ENCODE data around the gene FMN1. TPM values are rescaled to one million over a fixed set of nuclear protein-coding genes. Genes with fewer than 3 reads are reported as not detected.

The FMN1 gene
- polyA plus RNA-seq, 5 donors = 3.1 to 9.4 (median 6.8) TPM

GRCh38 chr15:33125894-33126537 lies 68.5 kb downstream of the FMN1 start:
- no peak for DNase-seq

DNA sequence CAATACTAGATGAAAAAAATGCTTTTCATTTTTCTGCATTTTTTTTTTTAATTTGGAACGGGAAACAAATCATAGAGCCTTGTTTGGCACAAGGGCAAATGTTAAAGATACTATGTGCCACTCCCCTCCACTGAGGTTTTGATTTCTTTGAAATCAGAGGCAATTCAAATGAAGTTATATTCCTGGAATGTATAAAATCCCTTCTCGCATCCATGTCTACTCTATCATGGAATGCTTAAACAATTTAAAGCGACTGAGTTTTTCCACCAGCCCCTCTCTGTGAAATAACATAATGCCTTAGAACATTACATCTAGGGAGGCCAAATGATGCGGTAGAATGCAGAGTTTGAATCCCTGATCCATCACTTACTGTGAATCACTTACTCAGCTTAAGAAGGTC lies 69.7 kb downstream of the FMN1 start:
- DNase-seq = no peak

DNA sequence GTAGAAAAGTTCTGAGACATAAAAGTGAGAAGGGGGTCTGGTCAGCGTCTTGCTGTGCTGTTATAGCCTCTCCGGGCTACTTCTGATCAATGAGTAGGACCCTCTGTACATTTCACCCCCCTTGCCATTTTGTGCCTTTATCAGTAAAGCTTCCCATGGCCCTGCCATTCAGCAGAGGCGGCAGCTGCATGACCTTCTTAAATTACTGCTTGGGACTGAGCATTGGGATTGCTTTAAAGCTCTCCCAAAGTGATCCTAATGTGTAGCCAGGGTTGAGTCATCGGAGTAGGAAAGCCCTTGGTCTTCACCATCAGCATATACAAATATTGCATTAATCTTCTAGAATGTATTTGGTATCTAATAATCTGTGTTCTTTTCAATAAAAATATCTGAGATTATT lies 70.2 kb downstream of the FMN1 start:
- no peak for DNase-seq

- DNase-seq = no peak
Observed at GRCh38 chr15:33119865-33120264, 74.6 kb downstream of the FMN1 start.

DNA sequence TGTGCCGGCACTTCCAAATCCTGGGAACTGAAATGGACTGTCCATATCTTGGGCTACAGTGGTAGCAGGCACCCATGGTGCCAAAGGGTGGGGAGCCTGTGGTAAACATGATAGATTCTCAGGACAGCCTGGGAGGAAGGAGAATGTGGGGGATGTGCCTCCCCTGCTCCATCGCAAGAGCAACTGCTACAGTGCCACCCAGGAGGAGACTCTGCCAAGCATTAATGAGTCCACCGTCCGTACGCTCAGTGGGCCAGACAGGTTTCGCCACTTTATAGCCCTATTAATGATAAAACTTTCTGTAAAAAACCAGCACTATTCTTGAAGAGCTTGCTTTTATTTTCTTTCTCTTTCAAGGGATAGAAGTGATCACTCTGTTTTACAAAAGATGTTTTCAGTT lies 75.2 kb downstream of the FMN1 start:
- no peak for DNase-seq

GRCh38 chr15:33116198-33116597 lies 78.3 kb downstream of the FMN1 start:
- DNase-seq = no peak

DNA sequence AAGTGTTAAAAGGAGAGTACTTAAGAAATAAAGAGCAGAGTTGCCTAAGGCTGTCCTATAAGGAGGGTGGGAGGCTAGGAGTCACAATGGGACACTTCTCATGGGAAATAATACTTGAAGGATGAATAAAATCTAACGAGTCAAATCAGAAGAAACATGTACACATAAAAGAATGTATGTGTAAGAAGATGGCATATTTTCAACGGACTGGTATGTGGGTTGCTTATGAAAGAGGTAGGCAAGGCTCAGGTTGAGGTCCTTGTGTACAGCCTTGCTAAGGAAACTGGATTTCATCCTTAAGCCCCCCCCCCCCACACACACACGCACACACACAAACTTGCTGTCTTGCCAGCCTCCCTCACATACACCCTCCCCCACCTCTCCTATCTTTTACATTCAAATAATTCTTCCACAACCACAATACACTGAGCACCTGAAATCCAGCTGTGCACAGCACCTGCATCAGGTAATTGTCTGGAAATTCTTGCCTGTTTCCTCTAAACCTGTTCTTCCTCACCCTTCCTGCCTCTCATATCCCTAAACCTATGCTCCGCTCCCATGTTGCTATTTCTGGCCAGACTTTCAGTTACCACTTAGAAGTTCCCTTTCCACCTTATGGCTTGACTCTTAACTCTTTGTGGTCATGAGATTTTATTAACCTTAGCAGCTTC lies 79.2 kb downstream of the FMN1 start:
- no peak for DNase-seq

- peak; percentile 54 to 64 for DNase-seq
Observed at GRCh38 chr15:33114374-33114717, 80.2 kb downstream of the FMN1 start.

DNA sequence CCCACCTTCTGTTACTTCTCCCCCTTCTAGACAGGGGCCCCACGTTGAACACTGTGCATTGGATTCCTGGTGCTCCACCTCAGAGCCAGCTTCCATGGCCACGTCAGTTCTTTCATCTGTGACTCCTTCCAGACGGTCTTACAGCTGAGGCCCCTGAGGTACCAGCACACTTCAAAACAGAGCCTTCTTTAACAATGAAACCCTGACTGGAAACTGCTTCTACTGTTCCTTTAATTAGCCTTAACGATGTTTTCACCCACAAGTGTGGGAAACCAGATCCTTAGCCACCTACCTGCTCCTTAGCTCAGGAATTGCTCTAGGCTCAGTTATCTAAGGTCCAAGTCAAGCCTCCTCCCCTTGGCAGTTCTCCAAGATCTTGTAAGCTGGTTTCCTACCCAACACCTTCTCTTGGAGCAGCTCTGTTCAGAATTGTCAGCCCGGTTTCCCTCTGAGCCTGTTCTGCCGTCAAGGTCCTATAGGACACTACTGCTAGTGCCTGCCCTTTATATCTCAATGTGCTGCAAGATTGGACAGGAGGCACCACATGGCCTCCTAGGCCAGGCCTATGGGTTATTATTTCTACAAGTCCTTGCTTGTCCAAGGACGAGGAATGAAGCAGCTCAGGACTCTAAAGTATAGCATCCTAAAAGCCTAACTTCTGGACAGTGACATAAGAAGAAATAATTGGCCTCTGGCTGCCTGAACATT lies 80.7 kb downstream of the FMN1 start:
- DNase-seq = no peak

DNA sequence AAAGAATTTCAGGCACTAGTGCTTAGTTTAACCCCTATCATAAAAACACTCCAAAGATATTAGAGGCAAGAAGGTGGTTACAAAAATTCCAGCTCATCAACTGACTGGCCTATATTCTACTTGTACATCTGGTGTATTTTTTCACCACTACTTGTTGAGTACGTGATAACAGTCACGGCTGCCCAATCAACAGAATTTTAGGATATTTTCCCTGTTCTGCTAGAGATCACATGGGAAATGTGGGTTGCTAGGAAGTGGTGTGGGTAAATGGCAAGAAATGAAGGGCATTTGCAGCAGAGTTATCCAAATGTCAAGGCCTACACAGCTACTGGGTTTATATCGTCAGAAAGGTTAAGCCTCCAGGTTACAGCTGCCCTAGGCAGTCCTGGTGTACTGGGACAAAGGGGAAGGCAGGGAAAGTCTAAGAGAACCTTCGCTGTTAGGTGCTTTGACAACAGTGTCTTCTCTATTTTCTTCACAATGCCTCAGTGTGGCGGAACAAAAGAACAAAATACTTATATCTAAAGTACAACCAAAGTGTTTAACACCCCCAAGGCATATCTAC lies 81.9 kb downstream of the FMN1 start:
- no peak for DNase-seq

DNA sequence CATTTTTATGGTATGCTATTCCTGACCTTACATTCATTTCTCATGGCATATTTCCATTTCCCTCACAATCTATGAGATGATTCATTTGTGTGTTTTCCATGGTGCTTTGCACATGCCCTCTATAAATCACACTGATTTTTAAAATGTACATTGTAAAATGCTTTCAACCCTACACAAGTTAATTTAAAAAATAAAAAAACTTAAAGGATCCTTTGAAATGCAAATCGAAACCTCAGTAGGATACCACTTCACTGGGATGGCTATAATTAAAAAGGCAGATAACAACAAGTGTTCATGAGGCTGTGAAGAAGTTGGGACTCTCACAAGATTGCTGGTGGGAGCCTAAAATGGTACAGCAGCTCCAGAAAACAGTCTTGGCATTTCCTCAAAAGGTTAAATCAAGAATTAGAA lies 83.5 kb downstream of the FMN1 start:
- DNase-seq = no peak

GRCh38 chr15:33109345-33109744 lies 85.2 kb downstream of the FMN1 start:
- no peak for DNase-seq

GRCh38 chr15:33108518-33108917 lies 86.0 kb downstream of the FMN1 start:
- DNase-seq = no peak

- no peak for DNase-seq
Observed at GRCh38 chr15:33107950-33108349, 86.6 kb downstream of the FMN1 start.

DNA sequence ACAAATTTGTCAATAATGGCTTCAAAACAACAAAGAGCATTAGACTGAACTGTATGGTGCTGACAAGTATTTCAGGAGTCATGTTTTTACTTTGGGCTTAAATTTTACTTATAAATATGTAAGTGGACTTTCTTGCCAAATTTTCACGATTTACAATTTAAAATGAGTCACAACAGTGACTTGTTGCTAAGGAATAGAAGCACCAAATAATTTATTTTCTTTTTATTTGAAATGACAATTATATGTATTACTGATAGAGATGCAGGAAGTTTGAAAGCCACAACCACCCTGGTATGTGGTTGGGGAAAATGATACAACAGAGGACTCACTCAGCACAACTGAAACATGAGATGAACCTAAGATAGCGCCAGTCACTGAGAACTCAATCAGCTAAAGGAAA lies 90.3 kb downstream of the FMN1 start:
- DNase-seq = no peak

- DNase-seq = no peak
Observed at GRCh38 chr15:33101036-33101435, 93.5 kb downstream of the FMN1 start.

DNA sequence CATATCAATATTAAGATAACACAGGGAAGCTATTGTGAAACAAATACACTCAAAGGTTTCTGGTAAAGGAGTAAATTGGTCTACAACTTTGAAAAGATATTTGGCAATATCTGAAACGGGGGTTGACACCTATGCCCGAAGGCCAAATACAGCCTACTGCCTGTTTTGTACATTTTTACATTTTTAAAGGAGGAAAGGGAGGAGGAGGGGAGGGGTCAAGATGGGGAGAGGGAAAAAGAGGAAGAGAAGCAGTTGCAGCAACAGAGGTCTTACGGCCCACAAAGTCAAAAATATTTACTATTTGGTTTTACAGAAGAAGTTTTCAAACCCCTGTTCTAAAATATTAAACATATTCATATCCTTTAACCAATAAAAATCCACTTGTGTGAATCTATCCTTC lies 94.2 kb downstream of the FMN1 start:
- DNase-seq = no peak

DNA sequence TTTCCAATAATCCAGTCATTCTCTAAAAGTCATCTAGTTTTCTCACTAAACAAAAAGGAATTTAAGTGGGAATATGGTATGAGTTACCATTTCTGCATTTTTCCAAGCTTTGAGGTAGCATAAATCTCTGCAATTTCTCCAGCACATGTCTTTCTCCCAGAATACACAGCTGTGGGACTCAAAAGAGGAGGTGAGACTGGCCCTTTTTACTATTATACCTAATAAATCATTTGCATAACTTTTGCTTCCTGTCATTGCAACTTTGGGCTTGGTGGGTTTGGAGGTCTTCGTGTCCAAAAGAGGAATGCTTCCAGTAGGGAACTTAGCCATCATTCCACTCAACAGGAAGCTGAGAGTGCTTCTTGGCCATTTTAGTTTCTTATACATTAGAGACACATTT lies 94.8 kb downstream of the FMN1 start:
- no peak for DNase-seq

DNA sequence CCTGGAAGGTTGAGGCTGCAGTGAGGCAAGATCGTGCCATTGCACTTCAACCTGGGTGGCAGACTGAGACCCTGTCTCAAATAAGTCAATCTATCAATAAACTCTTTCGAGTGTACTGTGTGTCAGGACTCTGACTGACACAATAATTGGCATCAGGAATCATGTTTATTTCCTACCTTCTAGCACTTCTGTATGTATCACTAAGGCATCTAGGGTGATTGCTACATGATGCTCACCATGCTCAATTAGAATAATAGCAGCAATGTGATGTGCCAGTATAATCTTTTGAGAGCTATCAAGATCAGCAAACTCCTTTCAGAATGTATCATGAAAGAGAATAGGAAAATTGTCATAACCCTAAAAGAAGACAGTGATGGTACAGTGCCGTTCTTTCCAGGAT lies 95.3 kb downstream of the FMN1 start:
- no peak for DNase-seq

DNA sequence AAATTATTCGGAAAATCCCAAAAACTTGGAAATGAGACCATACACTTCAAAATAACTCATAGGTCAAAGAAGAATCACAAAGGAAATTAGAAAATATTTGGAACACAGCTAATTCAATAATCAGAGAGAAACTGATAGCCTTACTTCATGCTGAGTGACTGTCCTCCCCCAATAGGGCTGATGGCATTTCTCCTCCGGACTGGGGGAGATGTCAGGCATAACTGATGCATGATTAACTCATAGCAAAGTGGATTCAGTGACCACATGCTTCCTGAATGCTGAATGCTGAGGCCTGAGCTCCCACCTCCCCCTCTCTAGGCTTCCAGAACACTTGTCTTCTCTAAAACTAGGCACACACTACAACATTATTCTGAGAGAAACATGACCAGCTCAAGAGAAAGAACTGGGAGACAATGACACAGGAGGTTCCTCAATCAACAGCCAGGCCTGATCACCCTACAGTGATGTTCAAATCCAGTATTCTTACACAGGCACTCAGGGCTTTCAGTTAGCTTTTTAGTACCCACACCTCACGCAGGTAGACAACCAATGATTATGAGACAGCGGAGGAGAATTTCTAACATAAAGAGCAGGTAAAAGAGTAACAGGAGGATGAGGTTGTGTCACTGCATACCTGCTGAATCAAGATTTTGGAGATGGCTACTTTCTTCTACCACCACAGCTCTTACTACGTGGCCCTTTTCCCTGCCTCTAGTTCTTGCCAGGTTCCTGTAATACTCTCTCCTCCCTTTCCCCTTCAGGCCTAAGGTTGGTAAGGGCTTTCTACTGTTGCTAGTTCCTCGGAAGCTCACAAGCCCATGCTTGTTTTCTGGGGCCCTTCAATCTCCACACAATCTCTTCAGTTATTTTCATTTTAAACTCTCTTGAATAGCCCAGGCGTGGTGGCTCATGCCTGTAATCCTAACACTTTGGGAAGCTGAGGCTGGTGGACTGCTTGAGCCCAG lies 96.1 kb downstream of the FMN1 start:
- DNase-seq = no peak

GRCh38 chr15:33096134-33096533 lies 98.4 kb downstream of the FMN1 start:
- DNase-seq = no peak

DNA sequence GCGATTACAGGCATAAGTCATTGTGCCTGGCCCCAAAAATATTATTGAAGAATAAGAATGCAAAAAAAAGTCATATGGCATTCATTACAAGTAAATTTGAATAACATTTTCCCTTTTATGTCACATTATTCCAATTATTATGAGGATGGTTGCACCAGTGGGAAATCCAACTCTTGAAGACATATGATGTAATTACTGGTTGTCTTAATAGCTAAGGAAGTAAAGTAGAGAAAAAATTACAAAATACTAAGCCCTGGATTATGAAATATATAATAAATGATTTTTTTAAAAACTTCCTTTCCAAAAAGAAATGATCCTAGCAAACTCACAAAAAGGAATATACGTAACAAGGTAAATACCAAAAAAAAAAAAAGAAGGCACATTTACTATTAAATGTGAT lies 98.9 kb downstream of the FMN1 start:
- DNase-seq = no peak
